GM21825 (cell line): ENCODE results near the gene XIRP2.
"Not testable (repeated sequence)": the region's sequence is repeated elsewhere in the genome, so short reads cannot be mapped to it uniquely, and the experiment has no call there.

Experiments
- ATAC-seq: cut with Tn5 transposase; IDR thresholded peaks from one replicate; pipeline ENCODE4 v1.9.1; 2021; ENCODE audit warnings: mild to moderate bottlenecking, moderate library complexity; ENCODE audit not compliant: unreplicated experiment

Gene XIRP2

GRCh38 chr2:167187978-167188967, 300.0 kb downstream of the XIRP2 start:
- ATAC-seq = no peak

- no peak for ATAC-seq
Observed at GRCh38 chr2:167190053-167190452, 301.8 kb downstream of the XIRP2 start.

- ATAC-seq = no peak
Observed at GRCh38 chr2:167191588-167191987, 303.3 kb downstream of the XIRP2 start.

- ATAC-seq = no peak
Observed at GRCh38 chr2:167192833-167193232, 304.6 kb downstream of the XIRP2 start.

- ATAC-seq = no peak
Observed at GRCh38 chr2:167196461-167197252, 308.4 kb downstream of the XIRP2 start.

- ATAC-seq = no peak
Observed at GRCh38 chr2:167198009-167198408, 309.7 kb downstream of the XIRP2 start.

GRCh38 chr2:167198576-167198975, 310.3 kb downstream of the XIRP2 start:
- no peak for ATAC-seq

GRCh38 chr2:167200019-167200418, 311.7 kb downstream of the XIRP2 start:
- ATAC-seq = no peak

- no peak for ATAC-seq
Observed at GRCh38 chr2:167209784-167210183, 321.5 kb downstream of the XIRP2 start.

GRCh38 chr2:167212014-167212648, 323.9 kb downstream of the XIRP2 start:
- no peak for ATAC-seq

- no peak for ATAC-seq
Observed at GRCh38 chr2:167215595-167215994, 327.3 kb downstream of the XIRP2 start.

- ATAC-seq = no peak
Observed at GRCh38 chr2:167237478-167237877, 349.2 kb downstream of the XIRP2 start.

GRCh38 chr2:167240671-167241070, 352.4 kb downstream of the XIRP2 start:
- ATAC-seq = no peak

GRCh38 chr2:167249197-167249596, 360.9 kb downstream of the XIRP2 start:
- ATAC-seq = no peak

- ATAC-seq = no peak
Observed at GRCh38 chr2:167253025-167253424, 364.7 kb downstream of the XIRP2 start.

- ATAC-seq = no peak
Observed at GRCh38 chr2:167254721-167255120, 366.4 kb downstream of the XIRP2 start.

GRCh38 chr2:167258712-167259111, 370.4 kb downstream of the XIRP2 start:
- ATAC-seq = no peak

GRCh38 chr2:167264380-167264779, 376.1 kb downstream of the XIRP2 start:
- ATAC-seq = no peak

- ATAC-seq = no peak
Observed at GRCh38 chr2:167265004-167265403, 376.7 kb downstream of the XIRP2 start.

GRCh38 chr2:167265722-167266121, 377.4 kb downstream of the XIRP2 start:
- ATAC-seq = no peak

GRCh38 chr2:167268245-167268644, 380.0 kb downstream of the XIRP2 start:
- ATAC-seq = not testable (repeated sequence)
